Liver (tissue), 9 donors: Measurements from ENCODE around the gene IGDCC3. TPM values are rescaled to one million over a fixed set of nuclear protein-coding genes. Genes with fewer than 3 reads are reported as not detected.

Source experiments
- DNase-seq: peaks from one replicate; pipeline ENCODE4 v3.0.0-alpha.2; 2017; ENCODE audit warnings: low spot score
- H3K27ac ChIP-seq, 2 donors: one replicate each; pipeline ENCODE4 v1.7.0; 2013; ENCODE audit warnings: inconsistent platforms in 2 of 2, low read length in 2 of 2, control low read depth in 1 of 2, low read depth in 1 of 2, mild to moderate bottlenecking in 1 of 2
- H3K27me3 ChIP-seq, 4 donors: one replicate each; pipeline versions ENCODE4 v1.6.1 to v1.7.0; 2013; ENCODE audit warnings: low read length in 3 of 4, inconsistent platforms in 1 of 4, mild to moderate bottlenecking in 1 of 4, moderate library complexity in 1 of 4; ENCODE audit not compliant: control insufficient read depth in 4 of 4, insufficient read depth in 4 of 4
- H3K36me3 ChIP-seq, 4 donors: one replicate each; pipeline versions ENCODE4 v1.6.1 to v1.7.0; 2013; ENCODE audit warnings: low read length in 3 of 4, mild to moderate bottlenecking in 3 of 4, low read depth in 1 of 4, moderate library complexity in 1 of 4; ENCODE audit not compliant: control insufficient read depth in 4 of 4, insufficient read depth in 3 of 4
- H3K4me1 ChIP-seq, 4 donors: one replicate each; pipeline versions ENCODE4 v1.6.1 to v1.7.0; 2013; ENCODE audit warnings: low read length in 3 of 4, mild to moderate bottlenecking in 3 of 4, moderate library complexity in 1 of 4; ENCODE audit not compliant: control insufficient read depth in 4 of 4, insufficient read depth in 4 of 4
- H3K4me3 ChIP-seq, 3 donors: one replicate each; pipeline versions ENCODE4 v1.6.1 to v1.7.0; 2013; ENCODE audit warnings: low read length in 3 of 3, control low read depth in 1 of 3, low read depth in 1 of 3, mild to moderate bottlenecking in 1 of 3
- H3K9ac ChIP-seq, 2 donors: one replicate each; pipeline ENCODE4 v1.7.0; 2013; ENCODE audit warnings: low read length in 2 of 2, mild to moderate bottlenecking in 2 of 2, moderate library complexity in 2 of 2, control low read depth in 1 of 2, low read depth in 1 of 2
- H3K9me3 ChIP-seq, 4 donors: one replicate each; pipeline versions ENCODE4 v1.6.1 to v1.7.0; 2013; ENCODE audit warnings: low read length in 3 of 4; ENCODE audit not compliant: control insufficient read depth in 4 of 4
- ATF3 ChIP-seq: IDR thresholded peaks from 2 replicates; pipeline ENCODE4 v1.6.1; 2016; ENCODE audit warnings: antibody characterized with exemption
- CTCF ChIP-seq: fragments of 150-350 bp; IDR thresholded peaks from 2 replicates; pipeline ENCODE4 v1.5.1; 2017; ENCODE audit warnings: improper control_type of control experiment, low read depth, low read length; ENCODE audit not compliant: missing input control
- EGR1 ChIP-seq, 2 donors: IDR thresholded peaks; 2 replicates each; pipeline ENCODE4 v1.6.1; 2016 to 2018; ENCODE audit warnings: antibody characterized with exemption in 2 of 2, low read depth in 2 of 2
- FOXA1 ChIP-seq: IDR thresholded peaks from 2 replicates; pipeline ENCODE4 v1.6.1; 2016; ENCODE audit warnings: antibody characterized with exemption
- FOXA2 ChIP-seq: IDR thresholded peaks from 2 replicates; pipeline ENCODE4 v1.6.1; 2016; ENCODE audit warnings: antibody characterized with exemption
- GABPA ChIP-seq, 2 donors: IDR thresholded peaks in 1 of 2; conservative IDR thresholded peaks in 1 of 2; 2 replicates each; pipeline ENCODE4 v1.6.1; 2016; ENCODE audit warnings: antibody characterized with exemption in 2 of 2, mild to moderate bottlenecking in 1 of 2, moderate library complexity in 1 of 2
- HNF4A ChIP-seq, 2 donors: conservative IDR thresholded peaks; 2 replicates each; pipeline ENCODE4 v1.6.1; 2016; ENCODE audit warnings: antibody characterized with exemption in 2 of 2, mild to moderate bottlenecking in 2 of 2
- HNF4G ChIP-seq: IDR thresholded peaks from 2 replicates; pipeline ENCODE4 v1.6.1; 2016; ENCODE audit warnings: antibody characterized with exemption
- JUND ChIP-seq, 2 donors: IDR thresholded peaks; 2 replicates each; pipeline ENCODE4 v1.6.1; 2016; ENCODE audit warnings: antibody characterized with exemption in 2 of 2
- MAX ChIP-seq: IDR thresholded peaks from 2 replicates; pipeline ENCODE4 v1.6.1; 2016; ENCODE audit warnings: antibody characterized with exemption
- NR2F2 ChIP-seq: IDR thresholded peaks from 2 replicates; pipeline ENCODE4 v1.6.1; 2016; ENCODE audit warnings: antibody characterized with exemption
- RAD21 ChIP-seq, 2 donors: IDR thresholded peaks; 2 replicates each; pipeline ENCODE4 v1.6.1; 2016; ENCODE audit warnings: antibody characterized with exemption in 2 of 2, mild to moderate bottlenecking in 2 of 2
- REST ChIP-seq: IDR thresholded peaks from 2 replicates; pipeline ENCODE4 v1.6.1; 2016; ENCODE audit warnings: antibody characterized with exemption, mild to moderate bottlenecking
- RXRA ChIP-seq, 2 donors: IDR thresholded peaks; 2 replicates each; pipeline ENCODE4 v1.6.1; 2017 to 2018; ENCODE audit warnings: antibody characterized with exemption in 2 of 2, mild to moderate bottlenecking in 1 of 2
- SP1 ChIP-seq: IDR thresholded peaks from 2 replicates; pipeline ENCODE4 v1.6.1; 2018; ENCODE audit warnings: antibody characterized with exemption, mild to moderate bottlenecking
- YY1 ChIP-seq: IDR thresholded peaks from 2 replicates; pipeline ENCODE4 v1.6.1; 2016; ENCODE audit warnings: antibody characterized with exemption, mild to moderate bottlenecking
- ZBTB33 ChIP-seq: IDR thresholded peaks from 2 replicates; pipeline ENCODE4 v1.6.1; 2016; ENCODE audit warnings: antibody characterized with exemption
- whole genome bisulfite sequencing: extraction: QIAGEN DNeasy Blood & Tissue Kit; methylation state at CpG from one replicate; pipeline ENCODE4 v1.1.7; 2013; 5-methylcytosine and 5-hydroxymethylcytosine counted together
- polyA plus RNA-seq, 2 donors: library from polyadenylated mRNA; stranded (reverse) in 1 of 2; unstranded in 1 of 2; fragments of 200-250 nt in 1 of 2; fragments of >200 nt in 1 of 2; fragmentation: Nextera tagmentation in 1 of 2; extraction: Ambion mirVana in 1 of 2; gene quantifications; one replicate each; pipeline versions ENCODE4 v1.2.1 to v1.2.3, GENCODE V29; 2013 to 2015
- total RNA-seq, 2 donors: library from RNA; depleted of rRNA; stranded (reverse); fragments of >200 nt; gene quantifications; one replicate each; pipeline ENCODE4 v1.2.3, GENCODE V29; 2014
- donor health status: healthy.
- donor health status: healthy.
- donor health status: healthy.
- donor health status: healthy.
- donor health status: healthy.

IGDCC3 gene
- total and polyA plus RNA-seq, 4 donors, result 1.5 TPM; not detected in 3

- WGBS, result 86% methylated on average over 6 of the region's 6 CpGs
- Histone ChIP-seq H3K4me3 (no peak overlapping the region), H3K27me3 (no peaks in the 10 kb centered on the region), H3K27ac (no peak overlapping the region), H3K36me3 (no peaks in the 10 kb centered on the region), H3K9ac (no peak overlapping the region), H3K9me3 (no peaks in the 10 kb centered on the region), H3K4me1 (no peaks in the 10 kb centered on the region)
- TF ChIP-seq JUND (IDR thresholded peaks at IDR 0.05), result no peak
- no peak for TF ChIP-seq GABPA (IDR thresholded peaks at IDR 0.05 in 1 of 2, conservative IDR thresholded peaks at IDR 0.05 in 1 of 2)
- TF ChIP-seq NR2F2, result no peak
- TF ChIP-seq RAD21 (IDR thresholded peaks at IDR 0.05), result no peak
- TF ChIP-seq YY1, result no peak
- TF ChIP-seq SP1, result no peak
- no peak for TF ChIP-seq RXRA (IDR thresholded peaks at IDR 0.05)
- TF ChIP-seq MAX, result no peak
- no peak for TF ChIP-seq ATF3
- TF ChIP-seq FOXA1, result no peak
- no peak for TF ChIP-seq REST
- no peak for TF ChIP-seq EGR1 (IDR thresholded peaks at IDR 0.05; ENCODE audit: low read depth in 2 of 2)
- no peak for TF ChIP-seq ZBTB33
- TF ChIP-seq HNF4A (conservative IDR thresholded peaks at IDR 0.05), result no peak
- TF ChIP-seq HNF4G, result no peak
- no peak for TF ChIP-seq FOXA2
- no peak for TF ChIP-seq CTCF
- no peak for DNase-seq
These were observed 36.0 kb upstream of the IGDCC3 start for GRCh38 chr15:65413760-65414144.
